ENCODE results near the gene ECPAS. TPM values are rescaled to one million over a fixed set of nuclear protein-coding genes. Genes with fewer than 3 reads are reported as not detected.
"Not testable (repeated sequence)": the region's sequence is repeated elsewhere in the genome, so short reads cannot be mapped to it uniquely, and the experiment has no call there.

ECPAS gene
- total RNA-seq, 1 donor from 2014 or later: 64.3 TPM

DNA sequence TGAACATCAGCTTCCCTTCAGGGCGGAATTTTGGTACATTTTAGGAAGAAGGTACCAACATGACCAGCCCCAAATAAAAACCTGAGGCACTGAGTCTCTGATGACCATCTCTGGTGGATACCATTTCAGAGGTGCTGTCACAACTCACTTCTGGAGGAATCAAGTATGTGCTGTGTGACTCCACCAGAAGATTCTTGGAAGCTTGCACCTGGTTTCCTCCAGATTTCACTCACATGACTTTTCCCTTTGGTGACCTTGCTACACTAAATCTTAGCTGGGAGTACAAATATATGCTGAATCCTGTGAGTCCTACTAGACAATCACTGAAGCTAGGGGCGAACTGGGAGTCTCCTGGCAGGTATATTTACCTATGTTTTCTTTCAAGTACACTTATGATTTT is 28.5 kb downstream of the ECPAS start:
- DNase-seq (ENCODE audit: low read depth): no peak
- H3K4me3 ChIP-seq (ENCODE audit: low read depth, low read length): no peak overlapping the region
- TF ChIP-seq, protein P1, sequence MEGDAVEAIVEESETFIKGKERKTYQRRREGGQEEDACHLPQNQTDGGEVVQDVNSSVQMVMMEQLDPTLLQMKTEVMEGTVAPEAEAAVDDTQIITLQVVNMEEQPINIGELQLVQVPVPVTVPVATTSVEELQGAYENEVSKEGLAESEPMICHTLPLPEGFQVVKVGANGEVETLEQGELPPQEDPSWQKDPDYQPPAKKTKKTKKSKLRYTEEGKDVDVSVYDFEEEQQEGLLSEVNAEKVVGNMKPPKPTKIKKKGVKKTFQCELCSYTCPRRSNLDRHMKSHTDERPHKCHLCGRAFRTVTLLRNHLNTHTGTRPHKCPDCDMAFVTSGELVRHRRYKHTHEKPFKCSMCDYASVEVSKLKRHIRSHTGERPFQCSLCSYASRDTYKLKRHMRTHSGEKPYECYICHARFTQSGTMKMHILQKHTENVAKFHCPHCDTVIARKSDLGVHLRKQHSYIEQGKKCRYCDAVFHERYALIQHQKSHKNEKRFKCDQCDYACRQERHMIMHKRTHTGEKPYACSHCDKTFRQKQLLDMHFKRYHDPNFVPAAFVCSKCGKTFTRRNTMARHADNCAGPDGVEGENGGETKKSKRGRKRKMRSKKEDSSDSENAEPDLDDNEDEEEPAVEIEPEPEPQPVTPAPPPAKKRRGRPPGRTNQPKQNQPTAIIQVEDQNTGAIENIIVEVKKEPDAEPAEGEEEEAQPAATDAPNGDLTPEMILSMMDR (conservative IDR thresholded peaks at IDR 0.05; ENCODE audit: low read depth, low read length): no peak

DNA sequence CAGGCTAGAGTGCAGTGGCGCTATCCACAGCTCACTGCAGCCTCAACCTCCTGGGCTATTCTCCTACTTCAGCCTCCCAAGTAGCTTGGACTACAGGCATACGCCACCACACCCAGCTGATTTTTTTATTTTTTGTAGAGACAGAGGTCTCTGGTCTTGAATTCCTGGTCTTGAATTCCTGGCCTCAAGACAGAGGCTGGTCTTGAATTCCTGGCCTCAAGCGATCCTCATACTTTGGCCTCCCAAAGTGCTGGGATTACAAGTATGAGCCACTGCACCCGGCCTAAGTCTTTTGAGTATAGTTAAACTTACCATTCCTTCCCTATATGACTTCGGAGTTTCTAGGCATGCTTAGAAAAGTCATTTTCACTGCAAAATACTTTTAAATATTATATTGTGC is 29.4 kb downstream of the ECPAS start:
- TF ChIP-seq, protein P1 (conservative IDR thresholded peaks at IDR 0.05; ENCODE audit: low read depth, low read length): no peak
- no peak overlapping the region for H3K4me3 ChIP-seq (ENCODE audit: low read depth, low read length)

DNA sequence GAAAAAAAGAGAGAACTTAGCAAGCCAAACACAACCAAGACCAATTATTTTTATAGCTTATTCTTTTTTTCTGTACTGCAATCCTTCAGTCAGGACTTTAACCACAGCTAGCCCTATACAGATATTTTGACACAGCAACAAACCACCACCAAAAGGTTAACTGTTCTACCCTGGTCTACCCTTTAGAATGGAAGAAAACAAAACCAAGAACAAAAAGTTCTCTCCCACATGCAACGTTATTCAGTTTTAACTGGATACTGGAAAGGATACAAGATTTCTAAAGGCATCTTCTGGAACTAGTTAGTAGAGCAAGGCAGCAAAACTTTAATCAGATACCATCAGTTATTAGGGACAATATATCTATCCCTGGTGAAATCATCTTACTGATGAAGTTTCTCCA is 32.6 kb downstream of the ECPAS start:
- no peak for DNase-seq (ENCODE audit: low read depth)
- no peak overlapping the region for H3K4me3 ChIP-seq (ENCODE audit: low read depth, low read length)
- TF ChIP-seq, protein P1 (conservative IDR thresholded peaks at IDR 0.05; ENCODE audit: low read depth, low read length): no peak

More for the DNA sequence above, 29.4 kb downstream of the ECPAS start:
- no peak for DNase-seq (ENCODE audit: low read depth)

DNA sequence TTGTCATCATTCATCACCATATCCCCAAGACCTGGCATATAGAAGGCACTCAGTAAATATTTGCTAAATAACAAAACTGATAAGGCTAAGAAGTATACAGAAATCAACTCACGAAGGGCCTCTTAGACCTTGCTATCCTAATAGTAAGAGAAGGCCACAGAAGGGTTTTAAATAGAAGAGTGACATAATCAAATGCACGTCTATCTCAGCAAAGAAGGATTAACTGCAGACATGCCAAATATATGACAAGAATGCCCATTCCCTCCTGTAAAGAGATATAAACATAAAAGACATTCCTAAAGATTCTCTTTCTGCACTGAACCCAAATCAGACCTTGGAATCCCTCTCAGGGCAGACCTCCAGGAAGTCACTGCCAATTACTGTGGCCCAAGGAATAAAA is 34.1 kb downstream of the ECPAS start:
- no peak overlapping the region for H3K4me3 ChIP-seq (ENCODE audit: low read depth, low read length)
- TF ChIP-seq, protein P1 (conservative IDR thresholded peaks at IDR 0.05; ENCODE audit: low read depth, low read length): no peak
- DNase-seq (ENCODE audit: low read depth): no peak

DNA sequence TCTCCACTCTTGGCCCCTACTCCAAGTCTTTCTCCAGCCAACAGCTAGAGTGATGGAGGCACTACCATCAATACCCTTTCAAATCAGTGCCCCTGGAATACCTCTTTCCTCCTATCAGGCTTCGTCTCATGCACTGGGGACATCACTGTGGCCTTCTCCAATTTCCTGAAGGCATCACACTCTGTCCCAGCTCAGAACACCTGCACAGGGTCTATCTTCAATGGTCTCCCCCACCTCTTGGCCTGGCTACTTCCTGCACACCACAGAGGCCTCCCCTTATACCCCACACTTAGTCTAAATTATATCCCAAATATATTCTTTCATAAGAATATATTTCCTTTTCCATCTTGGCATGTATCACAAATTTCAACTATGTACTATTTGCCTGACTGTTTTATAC is 34.5 kb downstream of the ECPAS start:
- DNase-seq (ENCODE audit: low read depth): no peak
- no peak overlapping the region for H3K4me3 ChIP-seq (ENCODE audit: low read depth, low read length)
- TF ChIP-seq, protein P1 (conservative IDR thresholded peaks at IDR 0.05; ENCODE audit: low read depth, low read length): no peak

DNA sequence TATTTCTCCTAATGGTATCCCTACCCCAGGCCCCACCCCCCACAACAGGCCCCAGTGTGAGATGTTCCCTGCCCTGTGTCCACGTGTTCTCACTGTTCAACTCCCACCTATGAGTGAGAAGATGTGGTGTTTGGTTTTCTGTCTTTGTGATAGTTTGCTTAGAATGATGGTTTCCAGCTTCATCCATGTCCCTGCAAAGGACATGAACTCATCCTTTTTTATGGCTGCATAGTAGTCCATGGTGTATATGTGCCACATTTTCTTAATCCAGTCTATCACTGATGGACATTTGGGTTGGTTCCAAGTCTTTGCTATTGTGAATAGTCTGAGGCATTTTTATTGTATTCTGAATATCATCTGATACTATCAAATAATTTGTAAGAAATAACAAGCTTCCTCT is 38.4 kb downstream of the ECPAS start:
- H3K4me3 ChIP-seq (ENCODE audit: low read depth, low read length); DNase-seq (ENCODE audit: low read depth): not testable (repeated sequence)

DNA sequence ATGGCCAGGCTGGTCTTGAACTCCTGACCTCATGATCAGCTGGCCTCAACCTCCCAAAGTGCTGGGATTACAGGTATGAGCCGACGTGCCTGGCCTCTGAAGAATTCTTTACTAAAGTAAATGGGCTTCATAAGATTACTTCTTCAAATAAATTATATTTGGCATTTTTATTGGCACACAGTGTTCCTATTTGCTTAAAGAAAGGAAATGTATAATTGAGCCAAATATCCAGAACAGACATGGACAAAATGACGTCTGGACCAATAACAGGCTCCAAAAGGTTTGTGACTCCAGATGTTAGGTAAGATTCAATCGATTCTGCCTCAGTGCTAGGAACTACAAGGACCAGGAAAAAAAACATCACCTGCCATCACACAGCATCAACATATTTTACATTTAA is 40.7 kb downstream of the ECPAS start:
- no peak for DNase-seq (ENCODE audit: low read depth)
- TF ChIP-seq, protein P1 (conservative IDR thresholded peaks at IDR 0.05; ENCODE audit: low read depth, low read length): no peak
- H3K4me3 ChIP-seq (ENCODE audit: low read depth, low read length): no peak overlapping the region
